DMS153 treated with DMSO at 0.1 percent for 48 hours (cell line): ENCODE results near the gene CHAD.
"Not testable (repeated sequence)": the region's sequence is repeated elsewhere in the genome, so short reads cannot be mapped to it uniquely, and the experiment has no call there.

Experiments used
- DNase-seq: peaks from one replicate; lab custom pipeline; 2025; ENCODE audit not compliant: unreplicated experiment; lab: John Stamatoyannopoulos, UW

CHAD gene

DNA sequence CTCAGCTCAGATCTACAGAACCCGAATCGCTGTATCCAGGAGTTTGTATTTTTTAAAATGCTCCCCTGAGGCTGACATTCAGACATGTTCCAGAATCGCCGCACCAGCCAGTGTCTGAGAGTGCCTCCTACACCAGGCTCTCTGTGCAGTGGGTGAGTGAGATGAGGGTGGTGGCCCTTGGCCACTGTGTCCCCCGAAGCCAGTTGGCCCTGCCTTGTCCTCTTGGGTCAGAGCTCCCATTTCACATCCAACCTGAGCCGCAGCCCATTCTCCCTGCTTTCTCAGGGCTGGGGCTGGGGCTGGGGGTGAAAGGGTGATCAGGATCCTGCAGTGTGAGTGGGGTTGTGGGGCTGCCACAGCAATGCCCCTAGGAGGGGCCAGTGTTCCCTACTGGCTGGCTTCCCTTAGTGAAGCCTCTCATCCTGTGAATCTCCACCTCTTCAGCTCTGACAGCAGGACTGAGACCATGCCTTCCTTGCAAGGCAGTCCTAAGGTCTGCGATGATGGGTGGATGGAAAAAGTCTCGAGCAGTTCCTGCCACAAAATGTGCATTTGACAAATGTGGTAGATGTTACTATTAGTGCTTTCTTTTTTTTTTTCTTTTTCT is 26.6 kb upstream of the CHAD start:
- no peak for DNase-seq

DNA sequence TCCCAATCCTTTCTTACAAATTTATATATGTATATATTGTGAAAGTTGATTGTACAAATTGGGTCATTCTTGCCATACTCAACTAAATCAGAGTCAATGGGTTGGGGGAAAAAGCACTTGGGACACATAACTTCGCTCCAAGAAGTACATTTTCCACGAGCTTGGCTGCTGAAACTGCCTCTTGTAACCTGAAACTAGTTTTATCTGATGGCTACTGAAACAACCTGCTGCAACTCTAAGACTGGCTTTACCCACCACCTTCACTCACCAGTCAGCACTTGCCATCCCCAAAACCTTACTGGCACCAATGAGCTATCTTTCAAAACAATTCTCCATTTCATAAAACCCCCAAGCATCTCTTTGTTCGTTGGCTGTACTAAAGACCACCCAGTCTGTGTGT is 25.1 kb upstream of the CHAD start:
- DNase-seq = no peak

DNA sequence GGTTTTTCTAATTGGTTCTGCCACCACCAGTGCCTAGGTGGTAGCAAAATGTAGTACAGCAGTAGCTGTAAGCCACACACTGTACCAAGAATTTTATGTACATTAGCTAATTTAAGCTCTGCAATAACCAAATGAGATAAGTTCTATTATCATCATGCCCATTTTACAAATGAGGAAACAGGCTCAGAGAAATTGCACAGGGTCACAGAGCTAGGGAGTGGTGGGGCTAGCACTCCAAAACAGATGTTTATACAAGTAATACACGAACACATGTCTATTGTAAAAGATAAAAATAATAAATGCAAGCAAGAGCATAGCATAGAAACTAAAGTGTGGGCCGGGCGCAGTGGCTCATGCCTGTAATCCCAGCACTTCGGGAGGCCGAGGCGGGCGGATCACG is 23.5 kb upstream of the CHAD start:
- DNase-seq = no peak

DNA sequence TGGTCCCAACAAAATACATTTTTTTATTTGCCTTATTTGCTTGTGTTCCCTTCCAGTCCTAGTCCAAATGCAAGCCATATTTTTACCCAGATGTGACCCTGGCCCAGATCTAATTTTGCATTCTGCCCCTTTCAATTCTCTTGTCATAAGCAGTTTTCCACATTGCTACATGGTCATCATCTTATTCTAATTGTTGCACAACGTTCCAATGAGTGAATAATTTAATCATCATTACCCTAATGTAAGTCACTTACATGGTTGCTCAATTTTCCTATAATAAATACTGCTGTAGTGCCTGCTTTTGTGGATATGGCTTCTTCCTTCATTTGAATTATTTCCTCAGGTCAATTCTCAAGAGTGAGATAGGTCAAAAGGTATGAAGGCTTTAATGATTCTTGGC is 22.8 kb upstream of the CHAD start:
- no peak for DNase-seq

DNA sequence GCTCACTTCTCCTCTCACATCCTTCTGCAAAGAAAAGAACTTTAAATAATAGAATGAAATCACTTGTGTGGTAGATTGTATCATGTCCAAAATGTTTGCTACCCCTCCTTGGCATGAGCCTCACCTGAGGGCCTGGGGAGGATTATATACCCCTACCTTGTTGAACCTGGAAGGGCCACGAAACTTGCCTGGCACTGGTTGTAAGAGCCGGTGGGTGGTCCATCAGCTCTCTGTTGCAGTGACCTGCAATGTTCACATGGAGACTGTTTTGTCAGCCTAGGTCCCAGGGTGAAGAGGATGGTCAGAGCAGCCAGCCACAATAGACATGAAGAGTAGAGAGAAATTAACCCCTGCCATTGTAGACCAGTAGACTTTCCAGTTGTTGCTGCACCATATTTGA is 20.2 kb upstream of the CHAD start:
- DNase-seq = no peak

DNA sequence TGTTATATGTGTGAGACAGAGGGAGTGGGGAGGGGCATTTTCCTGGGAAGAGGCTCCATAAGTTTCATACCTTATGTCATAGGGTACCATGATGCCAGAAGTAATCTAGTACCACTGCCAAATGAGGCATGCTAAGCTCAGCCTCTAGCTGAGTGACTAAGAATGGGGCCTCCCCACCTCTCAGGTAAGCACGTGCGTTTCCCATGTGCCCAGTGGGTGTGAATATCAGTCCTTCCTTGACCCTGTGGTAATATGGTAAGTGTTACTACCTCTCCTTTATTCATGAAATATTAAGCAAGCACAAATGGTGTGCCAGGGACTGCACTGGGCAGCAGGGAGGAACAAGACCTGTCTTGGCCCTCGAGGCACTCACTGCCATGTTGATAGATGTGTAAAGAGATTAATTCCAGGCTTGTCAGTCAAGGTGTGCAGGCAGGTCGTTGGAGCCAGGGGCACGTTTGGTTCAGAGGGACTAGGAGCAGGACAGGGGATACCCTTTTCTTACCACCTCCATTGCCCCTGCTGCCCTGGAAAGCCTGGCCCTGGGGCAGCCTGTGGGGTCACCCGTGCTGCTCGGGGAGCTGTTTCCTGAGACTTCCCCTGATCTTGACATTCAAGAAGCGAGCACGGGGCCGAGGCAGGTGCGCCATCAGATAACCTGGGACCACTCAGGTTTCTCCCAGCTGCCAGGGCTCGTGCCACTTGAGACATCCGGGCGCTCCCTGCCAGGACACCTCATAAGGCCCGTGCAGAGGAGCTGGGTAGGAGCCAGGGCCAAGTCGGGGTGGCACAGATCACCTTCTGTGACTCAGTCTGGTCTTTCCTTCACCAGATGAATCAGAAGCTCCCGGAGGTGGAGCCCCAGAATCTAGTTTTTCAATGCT is 18.8 kb upstream of the CHAD start:
- DNase-seq = no peak

DNA sequence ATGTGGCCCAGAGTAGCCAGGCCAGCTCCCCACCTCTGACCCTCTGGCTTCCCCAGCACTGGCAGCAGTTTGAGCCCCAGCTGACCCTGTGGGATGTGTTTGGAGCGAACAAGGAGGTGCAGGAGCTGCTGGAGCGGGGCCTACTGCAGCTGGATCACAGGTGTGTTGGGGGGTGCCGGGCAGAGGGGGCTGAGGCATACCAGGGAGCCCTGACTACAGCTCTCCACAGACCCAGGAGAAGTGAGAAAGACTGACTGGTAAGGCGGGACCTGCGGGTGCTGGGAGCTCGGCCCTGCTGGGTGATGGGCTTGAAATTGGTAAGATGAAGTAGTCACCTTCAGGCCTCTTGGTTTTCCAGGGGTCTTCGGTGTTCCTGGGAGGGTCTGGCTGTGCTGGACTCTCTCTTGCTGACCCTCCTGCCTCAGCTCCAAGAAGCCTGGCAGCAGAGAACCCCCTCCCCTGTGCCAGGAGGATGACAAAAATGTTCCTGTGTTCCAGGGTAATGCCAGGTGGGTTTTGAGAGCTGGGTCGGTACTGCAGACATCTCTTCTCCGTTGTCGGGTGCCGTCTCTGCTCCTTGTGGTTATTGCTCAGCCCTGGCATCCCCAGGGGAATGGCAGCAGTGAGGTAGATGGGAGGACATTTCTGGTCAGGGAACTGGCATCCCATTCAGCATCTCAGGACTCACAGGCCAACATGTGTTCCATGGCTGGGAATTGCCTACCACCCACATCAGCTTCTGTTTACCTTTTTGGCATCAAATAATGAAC is 15.9 kb upstream of the CHAD start:
- no peak for DNase-seq

DNA sequence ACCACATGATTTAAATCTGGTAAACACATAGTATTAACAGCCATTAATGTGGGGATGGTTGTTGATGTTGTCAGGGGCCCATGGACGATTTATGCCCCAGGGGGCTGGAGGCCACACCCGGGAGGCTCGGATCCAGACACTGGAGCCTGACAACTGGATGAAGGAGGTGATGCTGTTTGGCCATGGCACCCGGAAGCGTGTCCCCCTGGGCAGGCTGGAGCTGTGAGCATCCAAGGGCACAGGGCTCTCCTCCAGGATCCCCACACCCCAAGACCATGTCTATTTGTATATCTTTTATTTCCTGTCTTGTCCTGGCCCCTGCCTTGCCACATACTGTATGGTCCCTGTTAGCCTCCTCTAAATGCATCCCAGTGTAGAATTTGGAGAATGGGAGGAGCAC is 14.6 kb upstream of the CHAD start:
- DNase-seq = no peak

DNA sequence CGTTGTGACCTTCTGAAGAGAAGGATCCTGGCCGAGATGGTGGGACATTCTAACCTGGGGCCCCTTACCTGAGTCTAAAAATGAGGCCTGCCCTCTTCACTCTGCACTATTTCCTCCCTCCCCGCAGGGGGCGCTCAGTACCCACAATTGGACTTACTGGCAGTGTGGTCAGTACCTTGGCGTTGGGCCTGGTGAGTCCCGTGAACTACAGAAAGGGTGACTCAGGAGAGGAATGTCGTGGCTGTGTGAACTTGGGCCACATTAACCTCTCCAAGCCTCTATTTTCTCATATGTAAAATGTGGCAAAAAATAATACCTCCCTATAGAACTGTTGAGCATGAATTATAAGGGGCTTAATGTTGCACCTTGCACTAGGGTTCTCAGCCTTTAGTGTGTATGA is 13.8 kb upstream of the CHAD start:
- DNase-seq = peak; percentile 17

DNA sequence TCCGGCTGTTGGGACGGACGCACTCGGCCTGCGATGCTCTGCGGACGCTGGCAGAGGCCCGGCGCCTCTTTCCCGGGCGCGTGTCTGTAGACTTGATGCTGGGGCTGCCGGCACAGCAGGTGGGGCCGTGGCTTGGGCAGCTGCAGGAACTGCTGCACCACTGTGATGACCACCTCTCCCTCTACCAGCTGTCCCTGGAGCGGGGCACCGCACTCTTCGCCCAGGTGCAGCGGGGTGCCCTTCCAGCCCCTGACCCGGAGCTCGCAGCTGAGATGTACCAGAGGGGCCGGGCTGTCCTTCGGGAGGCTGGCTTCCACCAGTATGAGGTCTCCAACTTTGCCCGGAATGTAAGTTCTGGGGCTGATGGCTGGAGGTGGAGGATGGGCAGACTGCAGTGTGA is 13.4 kb upstream of the CHAD start:
- no peak for DNase-seq

DNA sequence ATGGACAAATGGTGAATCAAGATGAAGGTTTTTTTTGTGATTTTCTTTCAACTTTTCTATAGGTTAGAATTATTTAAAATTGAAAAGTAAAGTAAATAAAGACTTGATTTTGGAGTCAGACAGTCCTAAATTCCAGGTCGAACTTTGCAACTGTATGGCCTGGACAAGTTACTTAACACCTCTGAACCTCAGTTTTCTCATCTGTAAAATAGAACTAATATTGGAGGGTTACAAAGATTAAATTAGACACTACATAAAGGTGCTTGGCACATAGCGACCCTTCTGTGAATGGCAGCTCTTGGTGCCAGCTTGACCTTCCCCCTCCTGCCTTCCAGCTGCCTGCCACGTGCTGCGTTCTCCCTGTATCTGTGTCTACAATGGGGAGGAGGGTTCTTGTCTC is 13.0 kb upstream of the CHAD start:
- no peak for DNase-seq

DNA sequence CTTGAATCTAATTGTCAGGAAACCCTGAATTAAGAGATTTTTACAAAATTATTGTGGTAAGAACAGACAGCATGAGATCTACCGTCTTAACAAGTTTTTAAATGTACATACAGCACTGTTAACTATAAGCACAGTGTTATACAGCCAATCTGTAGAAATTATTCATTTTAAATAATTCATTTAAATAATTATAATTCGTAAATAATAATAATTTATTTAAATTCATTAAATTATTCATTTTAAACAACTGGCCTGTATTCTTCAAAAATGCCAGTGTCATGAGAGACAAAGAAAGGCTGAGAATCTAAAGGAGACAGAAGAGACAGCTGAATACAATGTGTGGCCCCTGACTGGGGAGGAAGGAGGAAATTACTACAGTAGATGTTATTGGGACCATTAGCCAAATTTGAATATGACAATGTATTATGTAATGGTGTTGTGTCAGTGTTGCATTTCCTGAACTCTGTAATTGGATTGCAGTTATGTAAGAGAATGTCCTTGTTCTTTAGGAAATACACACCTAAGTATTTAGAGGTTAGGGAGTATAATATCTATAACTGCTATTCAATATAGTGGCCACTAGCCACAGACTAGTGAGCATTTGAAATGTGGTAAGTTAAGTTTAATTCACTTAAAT is 12.3 kb upstream of the CHAD start:
- DNase-seq = no peak

DNA sequence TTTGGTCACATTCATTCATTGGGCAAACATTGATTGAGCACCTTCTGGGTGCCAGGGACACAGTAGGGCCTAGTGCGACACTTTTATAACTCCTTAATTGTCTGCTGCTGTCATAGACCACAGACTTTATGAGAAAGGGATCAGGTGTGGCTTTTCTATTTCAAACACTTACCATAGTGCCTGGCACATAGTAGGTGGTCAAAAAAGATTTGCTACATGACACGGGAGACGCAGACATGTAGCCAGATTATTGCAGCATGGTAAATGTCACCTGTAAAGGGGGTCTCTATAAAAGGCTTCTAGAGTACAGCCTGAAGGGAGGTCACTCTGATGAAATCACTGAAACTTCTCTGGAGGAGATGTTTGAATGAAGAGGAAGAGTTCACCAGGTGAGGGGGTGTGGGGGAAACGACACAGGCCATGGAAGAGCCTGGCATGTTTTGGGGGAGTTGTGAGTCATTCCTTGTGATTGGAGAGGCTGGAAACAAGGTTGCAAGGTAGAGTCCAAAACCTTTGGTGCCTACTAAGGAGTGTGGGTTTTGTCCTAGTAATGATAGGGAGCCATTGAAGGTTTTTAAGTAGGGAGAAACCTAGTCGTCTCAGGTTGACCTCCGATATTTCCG is 11.6 kb upstream of the CHAD start:
- no peak for DNase-seq

DNA sequence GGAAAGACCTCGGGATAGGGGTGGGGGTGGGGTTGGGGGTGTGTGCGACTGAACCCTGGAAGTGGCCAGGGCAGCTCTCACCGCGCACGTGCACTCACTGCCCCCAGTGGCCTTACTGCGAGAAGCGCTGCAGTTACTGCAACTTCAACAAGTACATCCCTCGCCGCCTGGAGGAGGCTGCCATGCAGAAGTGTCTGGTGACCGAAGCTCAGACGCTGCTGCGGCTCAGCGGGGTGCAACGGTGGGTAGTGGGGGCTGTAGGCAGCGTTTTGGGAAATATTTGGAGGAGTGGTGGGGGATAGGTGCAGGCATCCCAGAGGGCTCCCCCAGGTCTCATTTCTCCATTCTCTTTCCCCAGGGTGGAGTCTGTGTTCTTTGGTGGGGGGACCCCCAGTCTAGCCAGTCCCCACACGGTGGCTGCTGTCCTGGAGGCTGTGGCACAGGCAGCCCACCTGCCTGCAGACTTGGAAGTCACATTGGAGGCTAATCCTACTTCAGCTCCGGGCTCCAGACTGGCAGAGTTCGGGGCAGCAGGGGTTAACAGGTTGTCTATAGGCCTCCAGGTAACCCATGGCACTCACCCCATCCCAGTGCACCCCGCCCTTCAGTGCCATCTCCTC is 11.0 kb upstream of the CHAD start:
- peak; percentile 48 for DNase-seq

DNA sequence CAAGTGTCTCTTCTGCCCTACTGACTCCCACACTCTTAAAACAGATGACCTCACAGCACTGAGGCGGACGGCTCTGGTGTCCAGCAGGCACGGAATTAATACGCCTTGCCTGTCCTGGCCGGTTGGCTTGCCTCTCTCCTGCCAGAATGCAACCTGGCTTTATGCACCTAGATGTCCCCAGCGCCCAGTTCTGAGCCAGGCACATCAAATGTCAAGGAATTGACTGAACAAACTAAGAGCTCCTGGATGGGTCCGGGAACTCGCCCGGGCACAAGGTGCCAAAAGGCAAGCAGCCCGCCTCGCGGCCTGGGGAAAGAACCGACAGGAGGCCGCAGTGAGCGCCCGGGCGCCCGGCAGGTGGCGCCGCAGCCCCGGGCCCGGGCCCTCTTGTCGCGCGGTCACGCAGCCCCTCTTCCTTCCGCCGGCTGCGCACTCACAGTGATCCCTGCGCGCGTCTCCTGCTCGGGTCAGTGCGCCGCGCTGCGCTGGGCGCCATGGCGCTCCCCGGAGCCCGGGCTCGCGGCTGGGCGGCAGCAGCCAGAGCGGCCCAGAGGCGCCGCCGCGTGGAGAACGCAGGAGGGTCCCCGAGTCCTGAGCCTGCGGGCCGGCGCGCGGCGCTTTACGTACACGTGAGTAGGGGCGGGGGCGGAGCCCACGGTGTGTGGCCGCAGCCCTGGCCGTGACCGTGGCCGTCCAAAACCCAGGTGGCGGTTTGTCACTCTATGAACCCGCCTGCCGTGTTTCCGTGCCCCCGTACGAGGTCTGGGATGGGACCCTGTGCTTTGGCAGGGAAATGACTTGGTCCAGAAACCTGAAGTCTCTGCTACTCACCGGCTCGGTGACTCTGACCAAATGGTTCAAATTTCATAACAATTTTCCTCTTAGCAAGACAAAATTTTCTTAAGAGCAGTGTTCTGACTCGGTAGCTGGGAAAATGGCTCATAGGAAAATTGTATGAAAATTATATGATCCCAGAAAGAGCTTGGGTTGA is 10.0 kb upstream of the CHAD start, which contains the start of gene RSAD1:
RSAD1 (plus strand) TSS at position 470 of the 991 bp plus-strand sequence; CDS start at position 495, 25 bp downstream.
- DNase-seq = peak; percentile 81

DNA sequence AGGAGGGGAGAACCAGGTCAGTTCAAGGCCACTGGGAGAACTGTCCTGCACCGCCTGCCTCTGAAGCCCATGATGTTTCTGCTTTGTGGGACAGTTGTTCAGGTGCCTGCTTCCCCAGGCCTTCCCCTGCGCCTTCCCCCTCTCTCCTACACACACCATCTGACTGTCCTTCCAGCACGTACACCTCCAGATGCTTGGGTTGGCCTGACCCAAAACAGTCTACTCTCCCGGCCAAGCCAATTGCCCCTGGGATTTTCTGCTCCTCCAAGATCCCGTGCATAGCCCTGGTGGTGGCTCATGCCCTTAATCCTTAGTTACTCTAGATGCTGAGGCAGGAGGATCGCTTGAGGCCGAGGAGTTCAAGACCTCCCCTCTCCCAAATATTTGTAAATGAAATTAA is 9.3 kb upstream of the CHAD start:
- DNase-seq = no peak

DNA sequence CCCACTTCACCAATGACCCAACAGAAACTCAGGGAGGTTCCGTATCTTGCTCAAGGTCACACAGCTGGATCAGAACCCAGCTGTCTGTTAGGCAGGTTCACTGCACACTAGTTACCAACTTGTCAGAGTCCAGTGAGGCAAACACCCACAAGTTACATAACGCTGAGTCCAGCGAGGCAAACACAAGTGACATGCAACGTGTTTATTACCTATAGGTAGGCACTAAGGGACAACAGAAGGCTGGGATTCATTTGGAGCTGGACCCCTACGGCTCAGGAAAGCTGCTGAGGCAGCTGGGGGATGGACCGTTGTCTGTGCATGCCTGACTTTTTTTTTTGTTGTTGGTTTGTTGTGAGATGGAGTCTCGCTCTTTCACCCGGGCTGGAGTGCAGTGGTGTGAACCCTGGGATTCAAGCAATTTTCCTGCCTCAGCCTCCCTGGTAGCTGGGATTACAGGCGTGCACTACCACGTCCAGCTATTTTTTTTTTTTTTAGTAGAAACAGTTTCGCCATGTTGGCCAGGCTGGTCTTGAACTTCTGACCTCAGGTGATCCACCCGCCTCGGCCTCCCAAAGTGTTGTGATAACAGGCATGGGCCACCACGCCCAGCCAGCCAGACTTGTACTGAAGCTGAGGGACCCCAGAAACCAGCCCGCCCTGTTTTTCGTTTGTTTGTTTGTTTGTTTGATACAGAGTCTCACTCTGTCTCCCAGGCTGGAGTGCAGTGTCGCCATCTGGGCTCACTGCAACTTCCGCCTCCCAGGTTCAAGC is 8.1 kb upstream of the CHAD start:
- DNase-seq = no peak

DNA sequence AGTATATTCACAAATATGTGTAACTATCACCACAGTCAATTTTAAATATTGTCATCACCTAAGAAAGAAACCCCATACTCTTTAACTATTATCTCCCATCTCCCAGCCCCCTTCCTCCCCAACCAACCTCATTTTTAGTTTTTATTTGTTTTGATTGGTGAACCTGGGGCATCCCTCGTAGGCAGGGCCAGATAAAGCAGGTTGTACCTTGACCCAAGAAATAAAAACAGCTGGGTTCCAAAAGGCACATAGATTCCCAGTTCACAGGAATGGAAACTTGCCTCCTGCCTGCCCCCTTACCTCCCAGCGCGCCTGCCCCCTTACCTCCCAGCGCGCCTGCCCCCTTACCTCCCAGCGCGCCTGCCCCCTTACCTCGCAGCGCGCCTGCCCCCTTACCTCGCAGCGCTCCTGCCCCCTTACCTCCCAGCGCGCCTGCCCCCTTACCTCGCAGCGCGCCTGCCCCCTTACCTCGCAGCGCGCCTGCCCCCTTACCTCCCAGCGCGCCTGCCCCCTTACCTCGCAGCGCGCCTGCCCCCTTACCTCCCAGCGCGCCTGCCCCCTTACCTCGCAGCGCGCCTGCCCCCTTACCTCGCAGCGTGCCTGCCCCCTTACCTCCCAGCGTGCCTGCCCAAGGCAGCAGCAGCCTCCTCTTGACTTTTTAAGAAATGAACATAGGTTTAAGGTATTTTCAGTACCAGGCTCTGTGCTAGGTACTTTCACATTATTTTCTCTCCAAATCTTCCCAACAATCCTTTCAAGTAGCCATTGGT is 7.3 kb upstream of the CHAD start:
- not testable (repeated sequence) for DNase-seq
